Effector CD4-positive, alpha-beta T cell (primary cell): ENCODE measurements around the gene BCKDHB.
"Not testable (repeated sequence)": the region's sequence is repeated elsewhere in the genome, so short reads cannot be mapped to it uniquely, and the experiment has no call there.

Source experiments
- DNase-seq: peaks from one replicate; pipeline ENCODE4 v3.0.0-alpha.2; 2020
- total RNA-seq: gene quantifications from one replicate; lab custom pipeline; 2026; lab: John Stamatoyannopoulos, UW

BCKDHB gene
- 15.2 reads per million, percentile 41 among the genes with 10 or more reads in this experiment for total RNA-seq

DNA sequence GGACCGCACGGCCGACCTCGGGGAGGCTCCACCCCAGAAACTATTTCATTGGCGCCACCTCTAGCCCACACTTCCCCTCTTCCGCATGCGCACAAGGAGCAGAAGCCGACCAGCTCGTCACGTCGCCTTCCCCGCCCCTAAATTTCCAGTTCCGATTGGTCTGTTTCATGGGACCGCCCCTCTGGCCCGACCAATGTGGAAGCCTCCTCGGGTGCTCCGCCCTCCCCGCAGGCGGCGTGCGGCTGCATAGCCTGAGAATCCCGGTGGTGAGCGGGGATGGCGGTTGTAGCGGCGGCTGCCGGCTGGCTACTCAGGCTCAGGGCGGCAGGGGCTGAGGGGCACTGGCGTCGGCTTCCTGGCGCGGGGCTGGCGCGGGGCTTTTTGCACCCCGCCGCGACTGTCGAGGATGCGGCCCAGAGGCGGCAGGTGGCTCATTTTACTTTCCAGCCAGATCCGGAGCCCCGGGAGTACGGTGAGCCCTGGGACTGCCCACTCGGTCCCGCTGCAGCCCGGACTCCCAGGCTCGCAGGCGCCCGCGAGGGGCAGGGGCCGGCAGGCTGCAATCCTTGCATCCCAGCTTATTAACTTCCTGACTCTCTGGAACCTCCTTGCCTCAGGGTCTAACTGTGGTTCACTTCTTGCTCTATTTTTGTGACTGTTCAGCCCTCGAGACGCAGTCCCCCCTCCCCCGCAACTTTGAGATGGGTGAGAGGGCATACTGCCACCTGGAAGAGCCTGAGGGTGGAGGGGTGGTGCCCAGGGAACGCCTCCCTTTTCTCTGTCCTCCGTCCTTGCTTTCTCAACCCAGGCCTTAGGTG, at the start of gene BCKDHB:
Gene BCKDHB (plus strand): TSS at position 254 of the 818 bp plus-strand sequence. CDS start 23 bp downstream, at position 277.
- DNase-seq: peak; percentile 95

DNA sequence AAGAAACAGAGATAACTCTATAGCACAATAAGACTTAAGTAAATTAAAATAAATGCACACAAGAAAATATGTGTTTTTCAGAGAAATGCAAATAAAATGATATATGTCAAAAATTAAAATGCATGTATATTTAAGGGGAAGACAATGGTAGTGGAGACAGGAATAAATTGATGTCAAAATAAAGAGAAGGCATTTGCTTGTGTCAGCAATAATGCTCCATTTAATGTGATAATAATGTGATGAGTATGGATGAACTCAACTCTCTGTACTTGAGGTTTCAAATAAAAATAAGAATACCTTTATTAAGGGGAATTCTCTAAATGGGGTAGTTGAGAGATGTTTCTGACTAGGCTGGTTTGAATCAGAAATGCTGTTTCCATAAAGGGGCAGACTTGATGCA, 45.7 kb upstream of the BCKDHB start:
- no peak for DNase-seq

DNA sequence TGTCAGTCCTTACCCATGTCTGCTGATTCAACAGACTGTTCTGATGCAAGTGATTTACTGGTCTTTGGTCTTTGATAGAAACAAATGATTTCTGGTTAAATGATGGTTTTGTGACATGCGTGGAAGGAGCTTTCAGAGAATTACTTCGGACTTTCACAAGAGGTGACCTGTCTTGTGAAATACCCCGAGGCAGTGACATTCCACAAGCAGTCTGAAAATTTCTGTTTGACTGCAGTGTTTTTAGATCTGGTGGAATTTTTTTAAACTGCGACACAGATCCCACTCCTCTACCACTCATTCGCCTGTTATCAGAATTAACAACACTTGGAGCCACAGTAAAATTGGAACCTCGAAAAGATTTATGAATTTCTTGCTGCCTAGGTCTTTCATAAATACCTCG, 38.3 kb upstream of the BCKDHB start:
- DNase-seq: not testable (repeated sequence)

DNA sequence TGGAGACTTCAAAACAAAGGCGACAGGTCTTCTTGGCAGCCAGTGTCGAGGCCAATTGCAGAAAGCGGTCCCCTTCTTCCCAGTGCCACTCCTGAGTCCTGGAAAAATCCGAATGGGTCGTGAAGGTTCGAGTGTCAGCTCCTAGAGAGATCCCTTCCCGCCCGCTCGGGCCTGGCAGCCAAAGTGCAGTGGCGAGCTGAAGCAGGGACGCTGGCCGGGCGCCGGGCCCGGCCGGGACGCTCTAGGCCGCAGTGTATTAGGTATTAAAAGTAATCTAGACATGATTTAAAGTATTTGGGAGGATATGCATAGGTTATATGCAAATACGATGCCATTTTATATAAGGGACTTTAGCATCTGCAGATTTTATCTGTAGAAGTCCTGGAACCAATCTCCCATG, 36.0 kb upstream of the BCKDHB start:
- DNase-seq: not testable (repeated sequence)

DNA sequence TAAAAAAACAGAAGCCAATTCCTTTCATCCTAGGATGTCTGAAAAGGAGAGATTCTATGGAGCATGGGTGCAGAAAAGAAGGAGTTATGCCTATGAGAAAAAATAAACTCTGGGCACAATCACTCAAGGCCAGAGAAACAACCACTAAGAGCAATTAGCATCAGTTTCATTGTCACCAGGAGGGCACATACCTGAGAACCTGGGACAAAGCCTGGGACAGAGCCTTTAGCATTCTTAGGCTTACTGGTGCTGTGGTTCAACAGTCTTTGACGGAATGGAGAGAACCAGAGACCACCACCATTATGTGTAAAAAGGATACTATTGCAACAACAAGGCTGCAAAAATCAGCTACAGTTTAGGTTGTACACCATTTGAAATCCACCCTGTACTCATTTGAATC, 29.4 kb upstream of the BCKDHB start:
- no peak for DNase-seq

DNA sequence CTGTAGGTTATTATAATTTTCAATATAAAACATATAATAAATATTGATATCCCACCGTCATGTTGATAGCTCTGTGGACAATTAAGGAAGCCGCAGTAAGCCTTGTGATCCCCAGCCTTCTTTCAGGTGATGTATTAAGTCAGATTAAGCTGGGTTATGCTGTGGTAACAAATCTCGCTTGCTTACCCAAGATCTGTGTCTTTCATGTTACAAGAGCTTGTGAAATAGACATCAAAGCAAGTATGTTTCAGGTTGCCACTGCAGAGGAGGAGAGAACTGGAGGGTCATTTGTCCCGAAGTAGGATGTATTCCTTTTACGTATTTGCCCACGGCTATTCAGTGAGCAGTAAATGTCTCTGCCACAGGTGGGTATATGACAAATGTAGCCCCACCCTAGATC, 17.8 kb upstream of the BCKDHB start:
- DNase-seq: no peak

DNA sequence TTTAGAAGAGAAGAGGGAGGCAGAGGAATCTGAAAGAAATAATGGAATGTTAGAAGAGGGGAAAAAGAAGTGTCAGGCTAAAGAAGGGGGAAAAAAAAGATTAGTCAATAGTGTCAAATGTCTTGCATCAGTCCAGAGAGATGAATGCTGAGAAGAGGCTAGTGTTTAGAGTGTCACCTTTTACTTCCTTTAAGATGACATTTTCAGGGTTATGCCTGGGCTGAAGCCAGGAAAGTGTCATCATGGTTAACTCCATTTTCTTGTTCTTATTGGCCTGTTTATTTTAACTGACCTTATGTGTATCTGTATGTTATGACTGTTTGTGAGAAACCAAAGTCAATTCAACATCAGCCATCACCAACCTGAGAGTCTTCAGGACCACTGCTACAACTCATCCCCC, 15.0 kb upstream of the BCKDHB start:
- no peak for DNase-seq

DNA sequence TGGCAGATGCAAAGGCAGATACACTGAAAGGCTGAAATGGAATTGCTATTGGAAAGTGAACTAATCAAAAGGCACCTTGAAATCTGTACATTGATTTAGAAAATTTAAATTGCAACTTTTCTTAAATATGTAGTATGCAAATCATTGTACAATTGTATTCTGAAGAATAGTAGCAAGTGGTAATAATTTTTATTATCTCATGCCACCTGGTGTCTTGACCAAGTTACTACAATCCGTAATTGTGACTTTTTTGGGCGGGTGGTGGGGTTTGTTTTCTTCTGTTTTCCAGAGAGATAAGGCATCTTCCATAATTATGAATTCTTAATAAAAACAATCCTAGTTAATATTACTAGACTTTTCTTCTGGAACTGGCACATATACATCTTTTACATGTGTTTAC, 12.5 kb upstream of the BCKDHB start:
- DNase-seq: no peak

DNA sequence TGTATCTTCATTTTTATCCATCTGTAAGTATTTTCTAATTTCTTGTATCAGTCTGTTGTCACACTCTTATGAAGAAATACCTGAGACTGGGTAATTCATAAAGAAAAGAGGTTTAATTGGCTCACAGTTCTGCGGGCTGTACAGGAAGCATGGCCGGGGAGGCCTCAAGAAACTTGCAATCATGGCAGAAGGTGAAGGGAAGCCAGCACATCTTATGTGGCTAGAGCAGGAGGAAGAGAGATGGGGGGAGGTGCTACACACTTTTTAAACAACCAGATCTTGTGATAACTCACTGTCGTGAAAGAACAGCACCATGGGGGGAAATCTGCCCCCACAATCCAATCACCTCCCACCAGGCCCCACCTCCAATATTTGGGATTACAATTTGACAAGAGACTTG, 10.9 kb upstream of the BCKDHB start:
- DNase-seq: no peak

DNA sequence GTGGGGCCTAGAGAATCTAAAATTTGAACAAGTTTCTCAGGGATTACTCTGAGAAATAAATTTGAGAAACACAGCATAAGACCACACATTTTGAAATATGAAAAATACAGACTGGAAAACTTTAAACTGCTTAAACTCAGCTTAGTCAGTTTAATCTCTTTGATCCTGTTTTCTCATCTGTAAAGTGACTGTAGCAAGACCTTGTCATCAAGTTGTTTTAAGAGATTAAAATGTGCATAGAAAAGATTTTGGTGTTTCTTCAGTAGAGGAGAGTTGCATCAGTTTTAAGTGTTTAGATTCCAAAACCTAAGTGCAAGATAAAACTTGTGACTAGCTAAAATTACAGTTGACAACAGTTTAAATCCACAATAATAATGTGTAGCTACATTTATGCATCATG, 8.1 kb upstream of the BCKDHB start:
- DNase-seq: no peak

DNA sequence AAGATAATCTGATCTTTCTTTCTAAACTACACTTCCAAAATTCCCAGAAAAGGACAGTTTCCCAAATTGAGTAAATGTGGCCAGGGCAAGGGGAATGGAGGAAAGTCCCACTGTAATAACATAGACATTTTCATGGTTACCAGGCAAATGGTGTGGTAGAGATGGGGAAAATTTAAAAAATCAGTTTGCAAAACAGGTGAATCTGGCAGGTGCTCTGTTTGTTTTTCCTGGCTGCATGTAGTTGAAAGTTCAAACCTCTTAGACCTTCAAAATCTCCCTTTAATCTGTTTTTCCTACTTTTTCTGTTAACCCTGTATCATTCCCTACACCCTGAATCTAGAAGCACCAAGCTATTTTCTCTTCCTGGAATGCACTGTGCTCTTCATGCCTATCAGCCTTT, 2.0 kb upstream of the BCKDHB start:
- DNase-seq: no peak

DNA sequence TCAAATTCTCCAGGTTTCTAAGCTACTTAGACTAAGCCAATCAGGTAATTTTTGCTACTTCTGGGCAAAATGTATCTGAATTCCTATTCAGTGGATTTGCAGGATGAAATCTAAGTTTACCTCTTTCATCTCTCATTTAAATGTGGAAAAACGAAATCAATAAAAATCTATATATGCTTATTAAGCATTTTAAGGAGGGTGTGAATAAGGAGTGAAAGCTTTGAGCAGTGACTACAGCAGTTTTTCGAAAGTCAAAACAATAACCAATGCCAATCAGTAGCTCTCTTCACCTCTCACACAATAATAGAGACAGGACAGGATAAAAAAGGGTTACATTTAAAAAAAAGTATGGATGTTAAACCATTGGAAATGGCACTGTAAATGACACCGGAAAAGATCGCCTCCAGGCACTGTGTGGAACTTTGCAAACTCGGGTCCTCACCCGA, 476 bp upstream of the BCKDHB start:
- DNase-seq: no peak

DNA sequence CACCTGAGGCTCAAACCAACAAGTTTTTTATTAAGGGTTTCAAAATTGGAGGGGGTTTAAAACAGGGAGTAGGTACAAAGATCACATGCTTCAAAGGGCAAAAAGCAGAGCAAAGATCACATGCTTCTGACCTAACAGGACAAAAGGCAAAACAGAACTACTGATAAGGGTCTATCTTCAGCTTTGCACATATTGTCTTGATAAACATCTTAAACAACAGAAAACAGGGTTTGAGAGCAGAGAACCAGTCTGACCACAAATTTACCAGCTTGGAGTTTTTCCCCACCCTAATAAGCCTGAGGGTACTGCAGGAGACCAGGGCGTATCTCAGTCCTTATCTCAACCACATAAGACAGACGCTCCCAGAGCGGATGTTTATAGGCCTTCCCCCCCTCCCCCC, 16.1 kb downstream of the BCKDHB start:
- DNase-seq: not testable (repeated sequence)

DNA sequence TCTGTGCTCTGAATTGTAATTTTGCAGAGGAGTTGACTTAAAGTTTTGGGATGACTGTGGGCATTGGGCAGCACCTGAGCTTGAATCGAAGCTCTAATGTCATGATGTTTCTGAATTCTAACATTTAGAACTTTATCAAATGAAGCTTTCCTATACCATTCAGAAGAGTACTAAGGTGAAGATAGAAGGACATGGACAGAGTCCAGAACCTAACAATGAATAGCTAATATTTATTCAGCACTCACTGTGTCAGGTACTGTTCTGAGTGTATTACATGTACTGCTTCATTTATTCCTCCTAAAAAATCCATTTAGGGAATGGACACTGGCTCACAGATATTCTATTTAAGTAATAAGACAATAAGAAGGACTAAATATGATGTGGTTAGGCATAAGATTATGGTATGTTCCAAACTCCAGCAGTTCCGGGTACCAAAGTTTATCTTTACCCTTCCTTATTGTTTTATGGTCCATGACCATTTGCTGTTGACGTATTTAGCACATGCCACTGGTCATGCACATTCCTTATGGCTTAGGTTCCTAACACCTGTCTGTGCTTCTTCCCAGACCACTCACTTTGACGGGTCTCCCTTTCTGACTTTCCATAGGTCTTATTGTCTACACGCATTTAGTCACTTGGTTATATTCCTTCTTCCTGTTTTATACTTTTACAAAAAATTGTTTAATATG, 20.3 kb downstream of the BCKDHB start:
- DNase-seq: no peak

DNA sequence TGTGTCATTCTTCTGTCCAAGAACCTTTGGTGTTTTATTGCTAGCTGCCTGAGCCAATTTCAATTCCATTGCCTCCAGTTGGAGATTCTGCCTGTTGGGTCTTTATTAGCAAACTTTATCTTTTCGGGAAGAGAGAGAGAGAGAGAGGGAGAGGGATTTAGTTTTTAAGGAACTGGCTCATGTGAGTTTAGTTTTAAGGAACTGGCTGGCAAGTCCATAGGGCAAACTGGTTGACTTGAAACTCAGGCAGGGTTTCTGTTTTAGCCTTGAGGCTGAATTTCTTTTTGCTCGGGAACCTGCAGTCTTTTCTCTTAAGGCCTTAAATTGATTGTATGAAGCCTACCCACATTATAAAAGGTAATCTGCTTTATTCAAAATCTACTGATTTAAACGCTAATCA, 23.0 kb downstream of the BCKDHB start:
- DNase-seq: no peak

DNA sequence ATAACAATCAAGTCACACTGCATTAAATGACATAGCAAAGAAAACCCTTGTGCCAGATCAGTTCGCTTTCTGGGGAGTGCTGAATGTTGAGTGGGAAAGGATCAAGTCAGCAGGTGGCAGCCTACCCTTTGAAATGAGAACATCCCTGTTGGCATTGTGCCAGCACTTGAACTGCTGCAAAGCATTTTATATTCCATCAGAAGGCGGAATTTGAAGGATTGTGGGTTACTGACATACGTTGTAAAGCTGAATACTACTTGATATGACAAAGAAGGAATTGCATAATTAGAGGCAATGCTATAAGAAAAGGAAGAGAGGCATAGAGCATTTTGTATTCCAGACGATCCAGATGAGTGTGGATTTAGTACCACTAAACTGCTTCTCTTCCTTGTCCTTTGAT, 26.5 kb downstream of the BCKDHB start:
- DNase-seq: no peak

DNA sequence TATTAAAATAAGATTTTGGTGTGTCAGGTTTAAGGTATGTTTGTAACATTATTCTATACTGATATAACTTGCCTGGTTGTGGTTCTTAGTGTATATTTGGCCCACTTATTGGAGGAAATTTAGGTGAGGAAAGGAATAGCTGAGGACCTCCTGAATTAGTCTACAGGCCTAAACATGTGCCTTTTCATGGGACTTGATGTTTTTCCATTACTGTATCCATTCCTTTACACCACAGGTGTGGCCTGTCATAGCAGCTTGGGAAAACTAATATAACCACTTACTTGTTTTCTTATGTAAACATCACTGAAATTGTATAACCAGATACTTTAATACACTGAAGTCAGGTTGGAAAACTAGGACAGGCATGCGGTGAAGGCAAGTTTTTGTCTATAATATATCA, 27.6 kb downstream of the BCKDHB start:
- DNase-seq: no peak

DNA sequence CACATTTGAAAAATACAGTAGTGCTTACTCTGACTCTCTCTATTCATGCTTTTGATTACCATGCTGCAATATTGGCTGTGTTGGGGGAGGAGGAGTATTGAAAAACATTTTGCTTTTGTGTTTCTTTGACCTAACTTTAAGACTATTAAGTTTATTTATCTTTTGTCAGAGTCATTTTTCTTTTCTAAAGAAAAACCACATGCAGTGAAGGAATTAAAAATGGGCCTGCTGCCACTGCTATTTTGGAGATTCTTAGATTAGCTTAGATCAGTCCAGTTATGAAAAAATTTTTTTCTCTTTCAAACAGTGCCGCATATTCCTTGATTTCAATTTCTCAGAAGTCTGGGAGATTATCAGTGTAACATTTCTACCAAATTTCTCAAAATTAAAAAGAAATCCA, 36.1 kb downstream of the BCKDHB start:
- DNase-seq: no peak

DNA sequence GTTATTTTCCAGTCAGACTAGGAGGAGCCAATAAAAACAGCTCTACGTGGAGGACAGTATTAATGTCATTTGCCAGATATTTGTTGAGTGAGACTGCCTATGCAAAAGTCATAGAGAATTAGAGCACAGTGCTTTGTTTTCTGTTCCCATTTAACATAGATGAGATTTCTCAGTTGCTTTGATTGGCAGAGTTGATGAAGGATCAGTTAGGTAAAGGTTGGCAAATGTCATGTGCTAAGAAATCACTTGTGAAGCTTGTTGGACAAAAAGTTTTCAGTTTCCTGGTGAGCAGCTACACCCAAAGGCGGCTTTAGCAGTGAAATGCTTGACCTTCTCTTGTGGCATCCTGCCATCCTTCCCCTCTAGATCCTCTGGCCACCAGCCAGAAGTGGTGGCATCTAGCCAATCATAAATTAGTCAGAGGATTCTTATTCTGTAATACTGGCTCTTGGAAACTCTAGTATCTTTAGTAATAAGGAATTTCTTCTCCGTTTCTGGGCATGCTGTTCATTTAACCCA, 37.0 kb downstream of the BCKDHB start:
- DNase-seq: no peak

DNA sequence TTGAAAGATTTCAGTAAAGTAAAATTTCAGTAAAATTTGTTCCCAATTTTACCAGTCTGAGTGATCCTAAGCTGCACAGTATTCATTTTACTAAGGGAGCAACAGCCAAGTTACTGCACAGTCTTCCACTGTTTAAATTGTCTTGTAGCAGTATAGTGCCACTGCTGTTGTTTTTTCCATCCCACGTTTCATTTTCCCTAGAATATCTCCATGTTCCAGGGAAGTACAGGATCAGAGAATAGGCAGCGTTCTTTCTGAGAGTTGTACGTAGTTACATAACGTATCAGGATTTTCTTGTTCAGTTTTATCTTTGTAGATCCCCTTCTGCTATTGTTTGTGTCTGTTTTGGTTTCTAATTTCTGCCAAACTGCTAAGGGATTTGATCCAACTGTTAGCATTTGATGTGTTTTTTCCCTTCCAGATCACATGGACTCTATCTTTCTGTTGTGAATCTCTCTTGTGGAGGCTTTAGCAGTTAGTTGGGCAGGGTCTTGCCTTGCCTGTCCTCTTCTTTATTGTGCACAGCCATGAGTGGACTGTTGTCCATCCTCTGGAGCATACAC, 38.4 kb downstream of the BCKDHB start:
- no peak for DNase-seq

DNA sequence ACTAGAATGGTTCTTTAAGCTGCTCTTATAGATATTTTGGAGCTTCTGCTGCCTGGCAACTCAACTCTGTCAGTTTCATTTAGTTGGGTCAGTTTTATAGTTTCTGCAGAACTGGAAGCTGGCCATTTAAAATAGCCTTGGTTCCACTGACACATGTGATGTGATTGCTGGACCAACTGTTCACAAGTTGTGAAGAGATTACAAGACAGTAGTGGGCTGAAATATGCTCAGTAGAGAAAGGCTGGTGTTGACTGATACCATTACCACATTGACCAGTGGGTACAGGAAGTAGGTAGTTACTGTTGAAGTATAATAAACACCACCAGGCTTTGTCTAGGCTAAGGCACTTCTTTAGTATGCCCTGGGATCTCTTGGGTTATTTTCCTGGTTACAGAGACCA, 39.0 kb downstream of the BCKDHB start:
- DNase-seq: no peak

DNA sequence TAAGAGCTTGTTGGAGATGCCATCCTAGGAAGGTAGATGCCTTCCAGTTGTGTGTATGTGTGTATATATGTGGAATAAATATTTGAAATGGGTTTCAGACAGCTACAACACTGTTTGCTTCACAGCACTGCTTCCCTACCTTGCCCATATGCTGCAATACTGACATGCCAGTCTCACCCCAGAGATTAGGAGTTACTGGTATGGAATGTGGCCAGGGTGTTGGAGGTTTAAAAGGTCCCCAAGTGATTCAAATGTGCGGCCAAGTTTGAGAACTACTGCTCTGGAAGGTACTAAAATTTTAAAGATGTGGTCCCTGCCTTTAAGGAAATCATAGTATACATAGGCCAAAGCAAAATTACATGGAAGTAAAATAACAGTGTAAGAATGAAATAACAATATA, 39.5 kb downstream of the BCKDHB start:
- no peak for DNase-seq

DNA sequence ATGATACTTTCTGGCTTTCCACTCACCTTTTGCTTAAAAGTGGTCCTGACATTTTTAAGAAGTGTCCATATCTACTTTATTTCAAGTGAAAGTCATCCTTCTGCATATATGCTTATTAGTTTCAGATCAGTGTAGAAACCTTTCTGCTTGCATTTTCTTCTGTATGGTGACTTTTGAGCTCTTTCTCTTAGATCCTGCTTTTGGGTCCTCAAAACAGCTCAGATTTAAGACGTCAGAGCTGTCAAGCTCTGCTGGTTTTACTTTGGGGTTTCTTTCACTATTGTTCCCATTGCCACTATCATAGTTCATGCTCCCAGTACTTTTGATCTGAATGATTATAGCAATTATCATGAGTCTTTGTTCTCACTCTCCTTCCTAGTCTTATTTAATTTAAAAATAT, 41.7 kb downstream of the BCKDHB start:
- no peak for DNase-seq

DNA sequence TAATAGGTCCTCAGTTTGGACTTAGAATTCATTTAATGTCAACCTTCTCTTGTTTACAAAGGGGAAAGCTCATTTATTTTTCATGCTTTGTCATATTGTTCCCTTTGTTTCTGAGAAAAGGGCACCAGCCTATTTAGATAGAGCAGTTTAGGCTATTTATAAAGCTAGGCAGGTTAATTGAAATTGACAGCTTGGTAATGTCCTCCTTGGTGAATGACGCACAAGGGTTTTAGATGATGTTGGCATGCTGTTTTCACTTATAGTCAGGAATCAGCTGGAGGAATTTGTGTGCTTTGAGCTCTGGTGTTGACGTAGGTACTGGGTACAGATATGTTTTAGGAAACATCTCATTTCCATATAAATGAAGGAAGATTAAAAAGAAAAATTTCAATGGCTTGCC, 45.2 kb downstream of the BCKDHB start:
- no peak for DNase-seq
